Activated CD4-positive, alpha-beta T cell treated with anti-CD3 and anti-CD28 coated beads, Interleukin-2, amount 50 U/mL, for 48 hours (primary cell): ENCODE measurements around the gene UNG.
"Not testable (repeated sequence)": the region's sequence is repeated elsewhere in the genome, so short reads cannot be mapped to it uniquely, and the experiment has no call there.

Experiments
- DNase-seq, 2 experiments: peaks; one replicate each; pipeline ENCODE4 v3.0.0-alpha.2; 2020

Gene UNG

GRCh38 chr12:109097435-109098182 is at the start of gene UNG:
Gene UNG, plus strand, starts transcription at chr12:109097597. Its CDS starts 83 bp downstream, at chr12:109097680.
- peak; percentile 97 for DNase-seq

- not testable (repeated sequence) for DNase-seq
Measured at GRCh38 chr12:109048706-109049105, 48.7 kb upstream of the UNG start.

GRCh38 chr12:109049794-109050193 is 47.6 kb upstream of the UNG start:
- DNase-seq = not testable (repeated sequence)

- no peak for DNase-seq
Measured at GRCh38 chr12:109052097-109052413, 45.3 kb upstream of the UNG start.

GRCh38 chr12:109052414-109053323 is 44.7 kb upstream of the UNG start, which contains the start of gene USP30:
Gene USP30, plus strand, starts transcription at chr12:109052576. Its CDS starts 103 bp downstream, at chr12:109052679.
- peak; percentile 85 to 86 for DNase-seq

- DNase-seq = peak; percentile 30
Measured at GRCh38 chr12:109053382-109054123, 43.8 kb upstream of the UNG start.

- DNase-seq = peak; percentile 6 to 9
Measured at GRCh38 chr12:109054124-109054513, 43.3 kb upstream of the UNG start.

GRCh38 chr12:109054520-109054919 is 42.9 kb upstream of the UNG start:
- no peak for DNase-seq

GRCh38 chr12:109056891-109057290 is 40.5 kb upstream of the UNG start:
- no peak for DNase-seq

GRCh38 chr12:109057376-109057775 is 40.0 kb upstream of the UNG start:
- DNase-seq = no peak

GRCh38 chr12:109058773-109059172 is 38.6 kb upstream of the UNG start:
- no peak for DNase-seq

GRCh38 chr12:109064143-109064542 is 33.3 kb upstream of the UNG start:
- DNase-seq = no peak

GRCh38 chr12:109065154-109065852 is 32.1 kb upstream of the UNG start:
- DNase-seq = no peak

- no peak for DNase-seq
Measured at GRCh38 chr12:109065853-109066193, 31.6 kb upstream of the UNG start.

GRCh38 chr12:109069307-109070271 is 27.8 kb upstream of the UNG start:
- DNase-seq = no peak

GRCh38 chr12:109074866-109075265 is 22.5 kb upstream of the UNG start:
- DNase-seq = no peak

- no peak for DNase-seq
Measured at GRCh38 chr12:109082751-109083150, 14.6 kb upstream of the UNG start.

GRCh38 chr12:109084425-109084824 is 13.0 kb upstream of the UNG start:
- no peak for DNase-seq

GRCh38 chr12:109085590-109085989 is 11.8 kb upstream of the UNG start:
- DNase-seq = no peak

- no peak for DNase-seq
Measured at GRCh38 chr12:109087250-109087649, 10.1 kb upstream of the UNG start.

GRCh38 chr12:109088818-109089217 is 8.6 kb upstream of the UNG start:
- no peak for DNase-seq

- no peak for DNase-seq
Measured at GRCh38 chr12:109089683-109090082, 7.7 kb upstream of the UNG start.
